Measurements from ENCODE around the gene RXRA. TPM values are rescaled to one million over a fixed set of nuclear protein-coding genes. Genes with fewer than 3 reads are reported as not detected.

RXRA gene
- polyA plus RNA-seq, 1 donor from 2014 or later, result 0.80 TPM

DNA sequence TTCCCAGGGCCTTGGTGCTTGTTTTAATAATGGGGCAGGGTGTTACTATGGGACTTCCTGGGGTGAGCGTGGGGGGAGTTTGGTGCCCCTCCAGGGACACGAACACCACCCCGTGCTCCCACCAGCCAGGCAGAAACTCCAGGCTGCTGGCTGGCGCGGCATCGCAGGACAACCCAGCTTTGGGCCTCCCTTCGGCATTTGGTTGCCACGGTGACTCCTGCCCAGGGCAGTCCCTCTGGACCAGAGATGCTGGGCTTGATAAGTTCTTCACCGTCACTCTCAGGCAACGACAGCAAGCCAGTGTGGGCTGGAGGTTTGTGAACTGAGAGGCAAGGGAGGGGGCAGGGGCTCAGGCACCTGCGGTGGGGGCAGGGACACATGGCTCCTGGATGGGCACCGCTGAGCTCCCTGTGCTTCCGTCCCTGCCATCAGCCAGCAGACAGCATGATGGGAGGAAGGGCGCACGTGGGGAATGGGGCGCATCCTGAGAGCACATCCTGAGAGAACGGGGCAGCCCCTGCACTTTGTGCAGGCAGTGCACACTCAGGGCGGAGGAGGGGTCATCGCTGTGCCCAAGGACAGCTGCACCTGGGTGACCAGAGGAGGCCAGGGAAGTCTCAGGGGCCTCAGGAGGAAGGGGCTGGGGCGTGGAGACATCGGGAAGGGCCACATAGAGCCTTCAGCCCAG, 116.4 kb downstream of the RXRA start:
- no peaks in the 10 kb centered on the region for H3K36me3 Mint-ChIP-seq
- peaks cover 15% of the 10 kb centered on the region for H3K27me3 Mint-ChIP-seq
- no peak overlapping the region for H3K4me3 Mint-ChIP-seq
- H3K27ac Mint-ChIP-seq, result no peak overlapping the region
- H3K9me3 Mint-ChIP-seq, result no peaks in the 10 kb centered on the region
- H3K4me1 Mint-ChIP-seq, result peaks cover 4 to 10% (median 7%) of the 10 kb centered on the region in 3 donors

DNA sequence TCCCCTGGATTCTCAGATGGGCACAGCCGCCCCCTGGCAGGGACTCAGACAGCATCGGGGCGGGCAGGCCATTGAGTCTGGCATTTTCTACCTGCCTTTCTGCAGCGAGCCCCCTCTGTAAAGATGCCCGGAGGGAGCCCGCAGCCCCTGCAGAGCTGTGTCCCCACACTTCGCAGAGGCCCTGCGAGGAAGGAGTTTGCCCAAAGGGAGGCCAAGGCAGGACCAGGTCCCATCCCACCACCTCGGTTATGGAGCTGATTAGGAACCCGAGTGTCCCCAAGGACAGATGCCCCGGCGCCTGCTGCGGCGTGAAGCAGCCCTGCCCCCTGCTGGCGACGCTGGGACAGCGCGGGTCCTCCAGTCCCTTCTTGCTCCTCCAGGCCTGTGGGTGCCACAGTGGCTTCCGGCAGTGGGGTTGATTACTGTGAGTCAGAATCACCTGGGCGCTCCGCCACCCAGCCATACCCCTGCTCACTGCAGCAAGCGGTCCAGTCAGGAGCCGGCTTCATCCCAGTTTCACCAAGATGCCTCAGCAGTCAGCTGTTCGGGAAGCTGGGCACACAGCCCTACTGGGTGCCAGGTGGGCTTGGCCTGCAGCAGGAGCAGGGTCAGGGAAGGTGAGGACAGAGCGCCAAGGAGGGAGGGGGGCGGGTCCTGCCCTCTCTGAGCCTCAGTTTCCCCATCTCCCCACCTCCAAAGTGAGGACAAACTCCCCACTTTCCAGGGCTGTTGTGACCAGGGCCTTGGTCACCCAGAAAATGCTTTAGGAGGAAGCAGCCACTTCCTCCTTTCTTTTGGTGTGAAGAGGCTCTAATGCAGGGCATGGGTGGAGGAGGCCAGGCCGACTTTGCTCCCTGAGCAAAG, 117.2 kb downstream of the RXRA start:
- Mint-ChIP-seq H3K36me3 (no peaks in the 10 kb centered on the region), H3K27ac (peak overlapping the region in 1 of 3 donors; percentile 35), H3K27me3 (peaks cover 15% of the 10 kb centered on the region), H3K4me1 (peaks cover 4 to 10% (median 7%) of the 10 kb centered on the region in 3 donors), H3K9me3 (no peaks in the 10 kb centered on the region), H3K4me3 (peak overlapping the region in 1 of 4 donors; percentile 33)

DNA sequence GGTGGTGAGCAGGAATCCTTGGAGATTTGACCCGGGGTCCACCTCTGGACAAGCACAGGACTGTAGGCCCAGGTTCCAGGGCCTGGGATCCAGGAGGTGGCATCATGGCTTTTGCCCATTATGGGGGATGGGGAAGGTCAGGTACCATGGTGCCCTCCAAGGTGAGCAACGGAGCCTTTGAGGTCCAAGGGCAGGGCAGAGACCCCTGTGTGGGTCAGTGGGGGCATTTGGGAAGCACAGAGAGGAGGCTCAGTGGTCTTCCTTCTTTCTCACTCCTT, 117.7 kb downstream of the RXRA start:
- Mint-ChIP-seq H3K9me3 (no peaks in the 10 kb centered on the region), H3K27ac (no peak overlapping the region), H3K36me3 (no peaks in the 10 kb centered on the region), H3K4me1 (peaks cover 4 to 10% (median 7%) of the 10 kb centered on the region in 3 donors), H3K4me3 (peak overlapping the region in 1 of 4 donors; percentile 33), H3K27me3 (peaks cover 15% of the 10 kb centered on the region)

- peaks cover 4 to 14% (median 7%) of the 10 kb centered on the region in 3 donors for H3K4me1 Mint-ChIP-seq
- H3K27ac Mint-ChIP-seq, result no peak overlapping the region
- H3K9me3 Mint-ChIP-seq, result no peaks in the 10 kb centered on the region
- no peaks in the 10 kb centered on the region for H3K36me3 Mint-ChIP-seq
- no peak overlapping the region for H3K4me3 Mint-ChIP-seq
- H3K27me3 Mint-ChIP-seq, result peaks cover 15% of the 10 kb centered on the region
These were observed 118.7 kb downstream of the RXRA start for GRCh38 chr9:134445000-134445399.

- Mint-ChIP-seq H3K27ac (peak overlapping the region in 2 of 3 donors; percentile 73 to 87), H3K4me1 (peaks cover 2 to 7% (median 6%) of the 10 kb centered on the region in 3 donors), H3K27me3 (no peaks in the 10 kb centered on the region), H3K9me3 (no peaks in the 10 kb centered on the region), H3K4me3 (peak overlapping the region in 1 of 4 donors; percentile 16), H3K36me3 (no peaks in the 10 kb centered on the region)
These were observed 123.1 kb downstream of the RXRA start for GRCh38 chr9:134449180-134449916.

- Mint-ChIP-seq H3K36me3 (no peaks in the 10 kb centered on the region), H3K4me1 (peaks cover 6 to 9% (median 7%) of the 10 kb centered on the region in 3 donors), H3K9me3 (no peaks in the 10 kb centered on the region), H3K27me3 (no peaks in the 10 kb centered on the region), H3K27ac (no peak overlapping the region), H3K4me3 (no peak overlapping the region)
These were observed 125.6 kb downstream of the RXRA start for GRCh38 chr9:134451700-134452458.

DNA sequence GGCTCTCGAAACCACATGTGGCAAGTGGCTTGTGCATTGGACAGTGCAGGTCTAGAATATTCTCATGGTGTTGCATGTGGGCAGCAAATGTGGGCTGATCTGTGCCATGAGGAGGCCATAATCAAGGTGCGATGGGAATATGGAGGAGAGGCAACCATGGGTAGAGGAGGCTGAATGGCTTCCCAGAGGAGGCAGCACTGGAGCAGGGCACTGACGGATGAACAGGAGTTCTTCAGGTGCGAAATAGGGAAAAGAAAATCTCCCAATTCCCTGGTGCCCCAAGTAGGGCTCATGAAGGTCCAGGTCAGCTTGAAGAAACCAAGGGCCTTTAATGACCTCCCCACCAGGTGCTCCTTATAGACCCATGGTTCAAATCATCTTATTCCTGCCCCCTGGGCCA, 126.5 kb downstream of the RXRA start:
- Mint-ChIP-seq H3K9me3 (no peaks in the 10 kb centered on the region), H3K4me1 (peaks cover 6 to 9% (median 7%) of the 10 kb centered on the region in 3 donors), H3K27me3 (no peaks in the 10 kb centered on the region), H3K27ac (no peak overlapping the region), H3K36me3 (no peaks in the 10 kb centered on the region), H3K4me3 (peak overlapping the region in 1 of 4 donors; percentile 15)

GRCh38 chr9:134453776-134454475, 127.7 kb downstream of the RXRA start:
- Mint-ChIP-seq H3K4me3 (peak overlapping the region in 1 of 4 donors; percentile 28), H3K27me3 (no peaks in the 10 kb centered on the region)

DNA sequence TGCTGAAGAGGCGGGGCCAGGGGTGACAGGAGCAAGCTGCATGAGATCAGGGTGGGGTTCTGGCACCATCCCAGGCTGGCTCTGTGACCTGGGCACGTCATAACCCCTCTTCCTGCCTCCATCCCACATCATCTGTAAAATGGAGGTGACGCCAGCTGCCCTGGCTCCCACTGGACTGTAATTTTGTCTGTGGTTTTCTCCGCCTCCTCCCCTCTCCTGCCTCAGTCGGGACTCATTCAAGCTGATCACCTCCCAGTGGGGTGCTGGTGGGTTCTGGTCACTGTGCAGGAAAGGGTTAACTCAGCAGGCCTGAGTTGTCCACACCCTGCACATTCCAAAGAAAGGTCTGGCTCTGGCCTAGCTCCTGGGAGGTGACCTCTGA, 128.2 kb downstream of the RXRA start:
- peaks cover 4 to 9% (median 6%) of the 10 kb centered on the region in 3 donors for H3K4me1 Mint-ChIP-seq
- no peaks in the 10 kb centered on the region for H3K36me3 Mint-ChIP-seq
- H3K27me3 Mint-ChIP-seq, result no peaks in the 10 kb centered on the region
- peak overlapping the region in 1 of 4 donors; percentile 28 for H3K4me3 Mint-ChIP-seq
- no peaks in the 10 kb centered on the region for H3K9me3 Mint-ChIP-seq
- no peak overlapping the region for H3K27ac Mint-ChIP-seq

More at GRCh38 chr9:134453776-134454475, 127.7 kb downstream of the RXRA start:
- Mint-ChIP-seq H3K27ac (peak overlapping the region in 1 of 3 donors; percentile 29), H3K9me3 (no peaks in the 10 kb centered on the region), H3K36me3 (no peaks in the 10 kb centered on the region), H3K4me1 (peaks cover 6 to 9% (median 7%) of the 10 kb centered on the region in 3 donors)

- no peaks in the 10 kb centered on the region for H3K36me3 Mint-ChIP-seq
- H3K27me3 Mint-ChIP-seq, result no peaks in the 10 kb centered on the region
- H3K27ac Mint-ChIP-seq, result no peak overlapping the region
- peaks cover 0 to 8% (median 6%) of the 10 kb centered on the region in 3 donors for H3K4me1 Mint-ChIP-seq
- H3K4me3 Mint-ChIP-seq, result peak overlapping the region in 2 of 4 donors; percentile 28
- no peaks in the 10 kb centered on the region for H3K9me3 Mint-ChIP-seq
These were observed 128.8 kb downstream of the RXRA start for GRCh38 chr9:134455021-134455471.

DNA sequence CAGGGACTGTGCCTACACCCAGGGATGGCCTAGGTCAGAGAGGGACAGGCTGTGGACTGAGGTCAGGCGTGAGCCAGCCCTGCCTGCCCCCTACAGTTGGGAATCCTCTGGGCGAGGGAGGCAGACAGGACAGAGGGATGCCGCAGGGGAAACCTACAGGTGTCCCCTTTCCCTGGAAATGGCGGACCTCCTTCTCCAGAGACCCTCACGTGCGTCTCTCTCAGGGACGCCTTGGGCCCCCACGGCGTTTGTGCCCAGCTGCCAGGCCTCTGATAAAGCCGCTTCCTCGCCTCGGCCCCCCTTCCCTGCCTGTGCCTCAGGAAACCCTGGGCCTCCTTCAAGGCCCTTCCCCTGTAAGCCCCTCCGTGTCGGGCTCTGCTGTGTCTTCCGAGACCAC, 129.3 kb downstream of the RXRA start:
- Mint-ChIP-seq H3K9me3 (no peaks in the 10 kb centered on the region), H3K4me3 (peak overlapping the region; percentile 54 to 89 (median 84)), H3K27ac (peak overlapping the region in 1 of 3 donors; percentile 67), H3K4me1 (peaks cover 0 to 5% (median 4%) of the 10 kb centered on the region in 3 donors), H3K36me3 (no peaks in the 10 kb centered on the region), H3K27me3 (no peaks in the 10 kb centered on the region)

- H3K27me3 Mint-ChIP-seq, result no peaks in the 10 kb centered on the region
- H3K36me3 Mint-ChIP-seq, result no peaks in the 10 kb centered on the region
- peak overlapping the region; percentile 83 to 98 (median 90) for H3K4me3 Mint-ChIP-seq
- peak overlapping the region; percentile 67 to 92 (median 68) for H3K27ac Mint-ChIP-seq
- peaks cover 0 to 1% (median 0%) of the 10 kb centered on the region in 3 donors for H3K9me3 Mint-ChIP-seq
- peaks cover 0 to 5% (median 4%) of the 10 kb centered on the region in 3 donors for H3K4me1 Mint-ChIP-seq
These were observed 129.9 kb downstream of the RXRA start for GRCh38 chr9:134455934-134456755.

- H3K9me3 Mint-ChIP-seq, result peaks cover 0 to 3% (median 0%) of the 10 kb centered on the region in 3 donors
- peak overlapping the region; percentile 83 to 98 (median 90) for H3K4me3 Mint-ChIP-seq
- peaks cover 2% of the 10 kb centered on the region for H3K27me3 Mint-ChIP-seq
- no peaks in the 10 kb centered on the region for H3K36me3 Mint-ChIP-seq
- peak overlapping the region in 2 of 3 donors; percentile 67 to 68 for H3K27ac Mint-ChIP-seq
- H3K4me1 Mint-ChIP-seq, result peaks cover 0 to 5% (median 4%) of the 10 kb centered on the region in 3 donors
These were observed 130.6 kb downstream of the RXRA start for GRCh38 chr9:134456756-134457305.

All from IgD-negative memory B cell (primary cell).